HG02870 (cell line): Measurements from ENCODE around the gene MEGF11.

Experiments
- ATAC-seq: cut with Tn5 transposase; IDR thresholded peaks from one replicate; pipeline ENCODE4 v1.9.1; 2021; ENCODE audit warnings: mild to moderate bottlenecking, moderate library complexity; ENCODE audit not compliant: unreplicated experiment

MEGF11 gene

GRCh38 chr15:66096688-66097058, 156.9 kb downstream of the MEGF11 start:
- ATAC-seq, result no peak

- no peak for ATAC-seq
Observed at GRCh38 chr15:66095871-66096687, 157.5 kb downstream of the MEGF11 start.

- ATAC-seq, result no peak
Observed at GRCh38 chr15:66094331-66094730, 159.2 kb downstream of the MEGF11 start.

- no peak for ATAC-seq
Observed at GRCh38 chr15:66092053-66093016, 161.2 kb downstream of the MEGF11 start.

GRCh38 chr15:66089509-66089908, 164.0 kb downstream of the MEGF11 start:
- ATAC-seq, result no peak

GRCh38 chr15:66089049-66089448, 164.5 kb downstream of the MEGF11 start:
- ATAC-seq, result no peak

- ATAC-seq, result no peak
Observed at GRCh38 chr15:66085128-66085527, 168.4 kb downstream of the MEGF11 start.

GRCh38 chr15:66084704-66085103, 168.8 kb downstream of the MEGF11 start:
- ATAC-seq, result no peak

GRCh38 chr15:66080717-66081398, 172.7 kb downstream of the MEGF11 start:
- no peak for ATAC-seq

- no peak for ATAC-seq
Observed at GRCh38 chr15:66078929-66079275, 174.6 kb downstream of the MEGF11 start.

- ATAC-seq, result no peak
Observed at GRCh38 chr15:66078196-66078928, 175.2 kb downstream of the MEGF11 start.

- no peak for ATAC-seq
Observed at GRCh38 chr15:66077320-66077663, 176.3 kb downstream of the MEGF11 start.

GRCh38 chr15:66076591-66077319, 176.8 kb downstream of the MEGF11 start:
- ATAC-seq, result no peak

- no peak for ATAC-seq
Observed at GRCh38 chr15:66075947-66076346, 177.6 kb downstream of the MEGF11 start.

GRCh38 chr15:66072616-66073361, 180.8 kb downstream of the MEGF11 start:
- ATAC-seq, result no peak

- ATAC-seq, result no peak
Observed at GRCh38 chr15:66071921-66072295, 181.6 kb downstream of the MEGF11 start.

- no peak for ATAC-seq
Observed at GRCh38 chr15:66071160-66071920, 182.2 kb downstream of the MEGF11 start.

GRCh38 chr15:66070220-66070934, 183.2 kb downstream of the MEGF11 start:
- ATAC-seq, result no peak
